GM18520 (cell line): ENCODE results near the gene CLCC1.
"Not testable (repeated sequence)": the region's sequence is repeated elsewhere in the genome, so short reads cannot be mapped to it uniquely, and the experiment has no call there.

Source experiments
- ATAC-seq: cut with Tn5 transposase; IDR thresholded peaks from one replicate; pipeline ENCODE4 v1.9.1; 2021; ENCODE audit not compliant: unreplicated experiment

The CLCC1 gene, protein sequence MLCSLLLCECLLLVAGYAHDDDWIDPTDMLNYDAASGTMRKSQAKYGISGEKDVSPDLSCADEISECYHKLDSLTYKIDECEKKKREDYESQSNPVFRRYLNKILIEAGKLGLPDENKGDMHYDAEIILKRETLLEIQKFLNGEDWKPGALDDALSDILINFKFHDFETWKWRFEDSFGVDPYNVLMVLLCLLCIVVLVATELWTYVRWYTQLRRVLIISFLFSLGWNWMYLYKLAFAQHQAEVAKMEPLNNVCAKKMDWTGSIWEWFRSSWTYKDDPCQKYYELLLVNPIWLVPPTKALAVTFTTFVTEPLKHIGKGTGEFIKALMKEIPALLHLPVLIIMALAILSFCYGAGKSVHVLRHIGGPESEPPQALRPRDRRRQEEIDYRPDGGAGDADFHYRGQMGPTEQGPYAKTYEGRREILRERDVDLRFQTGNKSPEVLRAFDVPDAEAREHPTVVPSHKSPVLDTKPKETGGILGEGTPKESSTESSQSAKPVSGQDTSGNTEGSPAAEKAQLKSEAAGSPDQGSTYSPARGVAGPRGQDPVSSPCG

DNA sequence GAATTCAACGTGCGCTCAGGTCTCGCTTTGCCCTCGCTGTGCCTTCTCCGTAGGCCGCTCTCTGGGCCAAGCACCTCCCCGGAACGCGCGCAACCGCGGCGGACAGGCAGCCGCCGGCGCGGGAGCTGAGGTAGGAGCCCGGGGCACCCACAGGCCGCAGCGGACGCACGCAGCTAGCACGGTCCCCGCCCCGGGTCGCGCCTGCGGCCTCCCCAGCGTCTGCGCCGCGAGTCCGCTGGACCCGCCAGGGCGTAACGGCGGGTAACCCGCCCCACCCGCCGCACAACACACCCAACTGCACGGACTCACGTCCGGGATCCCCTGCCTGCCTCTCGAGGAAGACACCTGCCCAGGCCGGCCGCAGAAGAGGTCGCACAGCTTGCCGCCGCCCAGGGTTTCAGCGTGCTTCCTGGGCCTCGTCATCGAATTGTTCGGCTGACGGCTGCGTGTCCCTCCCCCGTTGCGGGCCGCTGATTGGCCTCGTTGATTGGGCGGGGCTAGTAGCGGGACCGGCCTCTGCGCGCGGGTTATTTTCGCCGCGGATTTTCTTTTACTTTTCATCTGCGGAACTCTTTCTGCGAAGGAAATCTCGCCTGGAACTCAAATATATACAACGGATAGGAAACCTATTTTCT lies at the start of gene CLCC1:
TSS of gene CLCC1 (minus strand) at position 433 of the 635 bp plus-strand sequence. CDS start 13,047 bp downstream, outside the sequence.
- peak; percentile 68 for ATAC-seq

DNA sequence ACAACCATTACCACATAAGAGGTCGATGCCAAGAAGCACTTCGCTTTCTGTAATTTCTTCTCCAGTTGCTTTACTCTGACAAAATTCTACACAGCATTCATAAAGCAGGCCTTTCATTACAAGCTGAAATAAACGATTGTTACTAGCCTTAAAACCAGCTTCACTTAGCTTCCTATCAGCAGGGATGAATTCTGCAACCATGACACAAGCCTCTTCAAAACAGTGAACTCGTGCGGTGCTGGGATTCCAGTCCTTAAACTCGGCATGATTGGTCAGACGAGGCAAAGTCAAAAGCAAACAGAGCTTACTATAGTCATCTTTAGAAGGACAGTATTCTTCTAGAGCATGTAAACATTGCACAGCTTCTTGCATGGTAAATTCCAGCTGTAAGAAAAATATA lies 48.1 kb upstream of the CLCC1 start:
- ATAC-seq: no peak

DNA sequence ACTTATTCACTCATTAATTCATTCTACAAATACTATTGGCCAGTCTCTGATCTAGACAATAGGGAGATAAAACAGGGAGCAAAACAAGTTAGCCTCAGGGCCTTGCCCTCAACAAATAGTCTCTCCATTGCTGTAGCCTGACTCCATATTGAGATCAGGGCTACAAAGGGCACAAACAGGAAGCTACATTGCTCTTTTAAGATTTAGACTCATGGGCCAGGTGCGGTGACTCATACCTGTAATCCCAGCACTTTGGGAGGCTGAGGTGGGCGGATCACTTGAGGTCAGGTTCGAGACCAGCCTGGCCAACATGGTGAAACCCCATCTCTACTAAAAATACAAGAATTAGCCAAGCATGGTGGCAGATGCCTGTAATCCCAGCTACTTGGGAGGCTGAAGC lies 33.3 kb upstream of the CLCC1 start:
- not testable (repeated sequence) for ATAC-seq

DNA sequence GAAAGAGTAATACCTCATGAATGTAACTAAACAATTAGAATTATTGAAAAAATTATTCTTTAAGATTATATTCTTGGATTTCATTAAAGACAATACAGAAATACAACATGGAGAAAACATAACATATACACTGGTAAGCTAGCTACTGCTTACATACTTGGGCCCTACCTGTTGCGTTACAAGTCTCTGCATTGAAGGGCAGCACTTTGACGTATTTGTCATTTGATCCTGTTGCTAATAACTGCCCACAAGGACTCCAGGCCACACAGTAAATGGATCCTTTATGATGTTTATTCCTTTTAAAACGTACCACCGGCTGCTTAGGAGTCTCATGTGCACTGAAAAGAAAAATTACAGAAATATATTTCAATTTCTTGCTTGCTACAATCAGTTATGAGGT lies 19.8 kb upstream of the CLCC1 start:
- ATAC-seq: no peak

DNA sequence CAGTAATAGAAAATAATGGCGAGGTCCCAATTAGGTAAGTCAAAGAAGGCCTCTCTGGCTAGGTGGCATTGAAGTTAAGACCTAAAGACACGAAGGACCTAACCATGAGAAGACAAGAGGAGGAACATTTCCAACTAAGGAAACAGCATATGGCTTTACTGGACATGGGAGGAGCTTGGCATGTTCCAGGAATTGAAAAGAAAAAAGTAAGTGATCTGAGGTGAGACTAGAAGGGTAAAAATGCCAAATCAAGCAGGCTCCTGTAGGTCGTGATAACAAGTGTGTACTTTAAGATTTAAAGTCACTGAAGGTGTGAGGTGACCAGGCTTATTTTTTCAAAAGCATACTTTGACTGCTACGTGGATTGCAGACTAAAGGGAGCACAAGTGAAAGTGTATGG lies 13.4 kb upstream of the CLCC1 start:
- ATAC-seq: no peak

DNA sequence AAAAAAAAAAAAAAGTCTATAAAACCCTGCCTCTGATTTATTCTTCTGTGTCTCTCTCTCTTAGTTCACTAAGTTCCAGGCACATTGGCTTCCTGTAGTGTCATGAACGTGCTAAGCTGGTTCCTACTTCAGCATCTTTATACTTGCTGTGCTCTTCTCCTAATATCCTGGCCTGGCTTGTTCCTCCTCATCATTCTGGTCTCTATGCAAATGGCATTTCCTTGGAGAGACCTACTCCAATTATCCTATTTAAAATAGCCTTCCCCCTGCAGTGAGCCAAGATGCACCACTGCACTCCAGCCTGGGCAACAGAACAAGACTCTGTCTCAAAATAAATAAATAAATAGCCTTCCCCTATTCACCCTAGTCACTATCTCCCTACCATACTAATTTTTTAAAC lies 9.7 kb upstream of the CLCC1 start:
- ATAC-seq: no peak

DNA sequence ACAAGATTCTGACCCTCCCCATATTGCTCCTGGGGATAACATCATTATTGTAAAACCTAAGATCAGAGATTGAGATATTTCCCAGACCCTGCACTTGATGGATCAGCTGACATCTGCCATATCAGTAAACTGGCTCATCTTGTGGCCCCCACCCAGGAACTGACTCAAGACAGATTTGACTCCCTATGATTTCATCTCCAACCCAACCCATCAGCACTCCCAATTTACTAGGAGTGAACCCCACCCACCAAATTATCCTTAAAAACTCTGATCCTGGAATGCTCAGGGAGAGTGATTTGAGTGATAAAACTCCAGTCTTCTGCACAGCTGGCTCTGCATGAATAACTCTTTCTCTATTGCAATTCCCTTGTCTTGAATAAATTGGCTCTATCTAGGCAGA lies 6.1 kb upstream of the CLCC1 start:
- no peak for ATAC-seq

DNA sequence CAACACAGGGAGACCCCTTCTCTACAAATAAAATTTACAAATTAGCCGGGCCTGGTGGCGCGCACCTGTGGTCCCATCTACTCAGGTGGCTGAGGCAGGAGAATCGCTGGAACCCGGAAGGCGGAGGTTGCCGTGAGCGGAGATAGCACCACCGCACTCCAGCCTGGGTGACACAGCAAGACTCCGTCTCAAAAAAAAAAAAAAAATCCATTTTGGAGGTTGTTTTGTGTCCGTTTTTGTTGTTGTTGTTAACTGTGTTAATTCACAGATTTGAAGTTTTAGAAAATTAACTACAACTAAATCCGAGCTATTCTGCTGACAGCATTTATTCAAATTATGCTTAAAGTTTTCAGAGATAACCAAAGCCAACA lies 618 bp downstream of the CLCC1 start:
- ATAC-seq: no peak

DNA sequence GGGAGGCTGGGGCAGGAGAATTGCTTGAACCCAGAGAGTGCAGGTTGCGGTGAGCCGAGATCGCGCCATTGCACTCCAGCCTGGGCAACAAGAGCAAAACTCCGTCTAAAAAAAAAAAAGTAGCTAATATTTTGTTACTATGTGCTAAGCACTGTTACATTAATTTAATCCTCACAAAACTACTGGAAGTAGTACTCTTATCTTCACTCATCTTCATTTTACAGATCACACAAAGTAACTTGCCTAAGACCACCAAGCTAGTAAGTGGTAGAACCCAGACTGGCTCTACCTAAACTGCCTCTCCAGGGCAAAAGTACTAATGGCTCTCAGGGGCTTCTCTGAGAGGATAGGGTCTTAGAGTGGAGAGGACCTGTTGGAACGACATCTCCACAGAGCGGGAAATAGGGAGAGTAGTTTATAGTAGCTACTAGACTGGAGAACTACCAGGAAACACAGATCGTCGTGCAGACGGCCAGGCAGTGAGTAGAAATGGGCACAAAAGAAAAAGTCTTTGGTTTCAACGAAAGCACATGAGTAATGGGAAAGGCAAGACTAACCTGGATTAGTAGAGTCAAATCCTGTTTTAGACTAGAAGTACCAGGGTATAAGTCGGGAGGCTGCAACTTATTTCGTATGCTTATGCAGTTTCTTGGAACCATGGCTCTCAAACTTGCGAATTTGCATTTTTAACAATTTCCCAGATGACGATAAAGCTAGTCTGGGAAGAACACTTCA lies 1.4 kb downstream of the CLCC1 start:
- ATAC-seq: no peak

DNA sequence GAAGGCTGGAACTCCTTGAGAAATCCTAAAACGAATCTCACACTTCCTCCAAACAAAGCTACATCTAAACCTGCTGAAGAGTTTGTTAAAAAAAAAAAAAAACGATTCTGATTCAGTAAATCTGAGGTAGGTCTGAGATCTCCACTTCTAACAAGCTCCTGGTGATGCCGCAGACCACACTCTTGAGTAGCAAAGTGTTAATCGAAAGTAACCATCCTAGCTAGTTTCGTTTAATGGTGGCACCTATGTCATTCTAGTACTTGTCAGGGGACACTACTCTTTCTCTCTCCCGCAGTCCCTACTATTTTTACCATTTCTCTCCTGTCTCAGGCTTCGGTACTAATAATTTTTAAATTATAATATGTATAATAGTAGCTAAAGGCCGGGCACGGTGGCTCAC lies 2.1 kb downstream of the CLCC1 start:
- ATAC-seq: peak; percentile 65

DNA sequence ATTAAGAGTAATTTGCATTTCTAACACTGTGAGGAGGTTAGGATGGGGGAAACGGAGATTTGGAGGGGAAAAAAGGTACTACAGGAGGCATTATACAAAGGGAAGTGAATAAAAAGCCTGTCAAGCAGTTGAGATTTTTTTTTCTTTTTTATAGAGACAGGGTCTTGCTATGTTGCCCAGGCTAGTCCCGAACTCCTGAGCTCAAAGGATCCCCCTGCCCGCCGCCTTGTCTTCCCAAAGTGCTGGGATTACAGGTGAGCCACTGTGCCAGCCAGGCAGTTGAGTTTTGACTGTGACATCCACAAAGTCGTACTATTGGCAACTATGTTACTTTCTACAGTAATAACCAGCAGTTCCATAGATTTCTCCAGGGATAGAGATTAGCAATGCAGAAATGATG lies 2.6 kb downstream of the CLCC1 start:
- ATAC-seq: no peak

DNA sequence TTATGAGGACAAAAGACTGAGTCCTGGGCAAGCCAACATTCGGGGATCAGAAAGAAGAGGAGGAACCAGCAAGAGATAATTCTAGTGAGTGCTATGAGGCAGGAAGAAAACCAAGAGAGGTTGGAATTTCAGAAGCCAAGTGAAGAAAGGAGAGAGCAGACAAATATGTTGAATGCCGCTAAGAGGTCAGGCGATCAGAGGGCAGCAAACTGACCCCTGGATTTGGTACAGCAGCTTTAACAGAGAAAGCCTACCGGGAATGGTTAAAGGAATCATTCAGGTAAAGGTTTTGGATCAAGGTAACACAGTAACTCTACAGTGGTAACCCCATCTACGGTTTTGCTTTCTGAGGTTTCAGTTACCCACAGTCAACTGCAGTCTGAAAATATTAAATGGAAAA lies 5.4 kb downstream of the CLCC1 start:
- no peak for ATAC-seq

DNA sequence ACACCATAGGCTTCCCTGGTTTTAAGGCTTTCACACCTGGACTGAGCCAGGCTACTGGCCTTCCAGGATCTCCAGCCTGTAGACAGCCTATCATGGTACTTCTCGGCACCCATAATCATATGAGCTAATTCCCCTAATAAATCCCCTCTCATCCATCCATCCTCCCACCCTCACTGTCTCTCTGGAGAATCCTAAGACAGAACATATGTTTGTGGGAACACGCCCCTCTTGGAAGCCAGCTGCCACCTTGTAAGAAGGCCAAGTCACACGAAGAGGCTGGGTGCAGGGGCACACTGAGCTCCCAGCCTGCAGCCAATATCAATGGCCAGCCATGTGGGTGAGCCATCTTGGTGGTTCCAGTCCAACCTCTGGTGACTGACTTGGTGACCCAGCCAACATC lies 7.4 kb downstream of the CLCC1 start:
- ATAC-seq: no peak

DNA sequence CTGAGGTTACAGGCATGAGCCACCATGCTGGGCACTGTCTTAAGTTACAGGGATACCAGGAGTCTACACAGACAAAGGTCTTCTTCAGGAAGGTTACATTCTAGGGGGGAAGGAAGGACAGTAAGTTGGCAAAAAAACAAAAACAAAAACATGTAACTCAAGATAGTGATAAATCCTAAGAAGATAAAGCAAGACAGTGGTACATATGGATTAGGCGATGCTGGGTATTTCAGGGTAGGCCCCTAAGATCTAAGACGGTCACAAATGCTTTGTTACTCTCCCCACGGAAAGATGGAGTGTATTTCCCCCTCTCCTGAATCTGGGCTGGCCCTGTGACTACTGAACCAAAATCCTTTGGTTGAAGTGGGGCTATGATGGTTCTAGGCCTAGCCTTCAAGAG lies 8.2 kb downstream of the CLCC1 start:
- no peak for ATAC-seq

DNA sequence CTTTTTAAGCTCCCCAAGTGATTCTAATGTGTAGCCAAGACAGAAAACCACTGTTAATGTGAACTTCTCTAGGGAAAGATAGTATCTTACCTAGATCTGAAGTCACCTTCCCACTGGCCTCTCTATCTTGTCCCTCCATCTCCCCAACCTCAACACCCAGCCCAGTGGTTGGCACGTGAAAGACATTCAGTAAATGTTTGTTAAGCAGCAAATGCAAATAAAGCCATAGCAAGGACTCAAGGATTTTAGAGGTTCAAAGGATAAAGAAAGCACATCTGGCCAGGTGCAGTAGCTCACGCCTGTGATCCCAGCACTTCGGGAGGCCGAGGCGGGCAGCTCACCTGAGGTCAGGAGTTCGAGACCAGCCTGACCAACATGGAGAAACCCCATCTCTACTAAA lies 9.8 kb downstream of the CLCC1 start:
- ATAC-seq: no peak

DNA sequence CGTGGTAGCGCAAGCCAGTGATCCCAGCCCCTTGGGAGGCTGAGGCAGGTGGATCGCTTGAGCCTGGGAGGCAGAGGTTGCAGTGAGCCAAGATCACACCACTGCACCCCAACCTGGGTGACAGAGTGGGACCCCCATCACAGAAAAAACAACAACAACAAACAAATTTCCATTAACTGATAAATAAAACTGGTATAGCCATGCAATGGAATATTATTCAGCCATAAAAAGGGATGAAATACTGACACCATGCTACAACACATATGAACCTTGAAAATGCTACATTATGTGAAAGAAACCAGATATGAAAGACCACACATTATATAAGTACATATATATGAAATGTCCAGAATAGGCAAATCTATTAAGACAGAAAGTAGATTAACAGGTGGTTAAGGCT lies 12.0 kb downstream of the CLCC1 start:
- ATAC-seq: no peak

DNA sequence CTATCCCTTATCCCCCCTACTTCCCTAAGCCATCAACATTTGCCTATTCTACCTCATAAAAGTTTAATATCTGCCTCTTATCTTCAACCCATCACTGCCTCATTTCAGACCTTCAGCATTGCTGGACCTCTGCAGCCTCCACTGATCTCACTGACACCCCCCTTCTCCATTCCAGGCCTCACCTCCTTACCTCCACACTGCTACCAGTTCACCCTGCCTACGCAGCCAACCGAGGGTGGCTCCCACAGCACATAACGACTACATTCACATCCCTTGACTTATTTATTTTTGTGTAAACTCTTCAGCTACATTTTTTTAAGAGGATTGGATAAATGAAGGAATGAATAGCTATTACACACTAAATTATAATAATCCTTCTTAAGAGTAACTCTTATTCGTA lies 14.2 kb downstream of the CLCC1 start:
- no peak for ATAC-seq

DNA sequence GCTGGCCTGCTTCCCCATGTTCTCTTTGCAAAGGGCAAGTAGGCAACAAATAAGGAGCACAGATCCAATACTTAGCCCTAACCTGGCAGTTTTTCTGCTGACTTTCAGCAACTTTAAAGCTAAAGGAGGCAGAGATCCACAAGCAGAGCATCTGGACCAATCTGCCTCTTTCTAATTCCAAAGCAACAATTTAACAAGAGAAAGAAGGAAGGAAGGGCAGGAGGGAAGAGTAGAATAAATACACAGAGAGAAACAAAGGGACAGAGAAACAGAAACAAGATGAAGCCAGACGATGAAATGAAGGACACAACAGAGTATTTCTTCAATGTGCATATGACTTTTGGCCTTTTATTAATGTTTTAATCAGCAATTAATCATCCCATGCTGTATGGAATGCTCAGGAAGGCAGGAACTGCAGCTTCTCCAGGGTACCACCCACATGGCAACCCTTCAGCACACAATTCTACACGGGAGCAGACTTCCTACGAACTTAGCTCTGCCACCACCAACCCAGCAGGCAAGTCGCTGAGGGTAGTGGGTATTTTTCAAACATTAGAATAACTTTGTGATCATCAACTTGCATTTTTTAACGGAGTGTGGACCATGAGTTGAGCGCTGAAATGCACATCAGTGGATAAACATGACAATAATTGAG lies 15.3 kb downstream of the CLCC1 start:
- no peak for ATAC-seq

DNA sequence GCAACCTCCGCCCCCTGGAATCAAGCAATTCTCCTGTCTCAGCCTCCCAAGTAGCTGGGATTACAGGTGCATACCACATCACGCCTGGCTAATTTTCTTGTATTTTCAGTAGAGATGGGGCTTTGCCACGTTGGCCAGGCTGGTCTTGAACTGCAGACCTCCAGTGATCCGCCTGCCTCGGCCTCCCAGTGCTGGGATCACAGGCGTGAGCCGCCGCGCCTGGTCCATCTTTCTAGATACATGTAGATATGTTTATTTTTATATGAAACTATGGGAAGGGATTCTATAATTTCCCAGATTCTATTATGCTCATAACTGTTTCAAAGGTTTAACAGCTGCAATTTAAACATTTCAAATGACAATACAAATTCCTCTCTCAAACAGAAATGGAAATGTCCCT lies 27.1 kb downstream of the CLCC1 start:
- ATAC-seq: no peak

DNA sequence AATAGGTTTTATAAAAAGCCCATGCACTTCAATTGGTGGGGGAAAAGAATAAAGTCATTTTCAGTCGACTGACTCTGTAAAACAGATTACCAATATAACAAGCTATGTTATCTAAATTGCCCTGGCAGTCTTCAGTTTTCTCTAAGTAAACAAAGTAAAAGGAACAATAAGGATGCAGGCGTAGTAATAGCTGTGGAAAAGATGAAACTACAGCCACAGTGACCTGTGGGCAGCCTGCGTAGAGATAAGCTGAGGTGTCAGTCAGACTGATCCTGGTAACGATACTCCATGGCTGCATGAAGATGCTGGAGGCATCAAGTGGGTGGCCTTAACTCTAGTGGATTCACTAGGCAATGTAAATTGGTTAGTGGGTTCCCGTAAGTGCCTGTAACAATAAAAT lies 29.3 kb downstream of the CLCC1 start:
- ATAC-seq: no peak

DNA sequence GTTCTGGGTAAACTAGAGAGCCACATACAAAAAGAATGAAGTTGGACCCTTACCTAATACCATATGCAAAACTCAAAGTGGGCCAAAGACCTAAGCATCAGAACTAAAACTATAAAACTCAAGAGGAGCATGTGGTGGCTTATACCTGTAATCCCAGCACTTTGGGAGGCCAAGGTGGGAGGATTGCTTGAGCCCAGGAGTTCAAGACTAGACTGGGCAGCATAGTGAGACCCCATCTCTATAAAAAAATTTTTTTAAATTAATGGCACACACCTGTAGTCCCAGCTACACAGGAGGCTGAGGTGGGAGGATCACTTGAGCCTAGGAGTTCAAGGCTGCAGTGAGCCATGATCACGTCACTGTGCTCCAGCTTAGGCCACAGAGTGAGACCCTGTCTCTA lies 35.7 kb downstream of the CLCC1 start:
- not testable (repeated sequence) for ATAC-seq
